ENCODE results near the gene TMCO6.
"Not testable (repeated sequence)": the region's sequence is repeated elsewhere in the genome, so short reads cannot be mapped to it uniquely, and the experiment has no call there.

TMCO6 gene

DNA sequence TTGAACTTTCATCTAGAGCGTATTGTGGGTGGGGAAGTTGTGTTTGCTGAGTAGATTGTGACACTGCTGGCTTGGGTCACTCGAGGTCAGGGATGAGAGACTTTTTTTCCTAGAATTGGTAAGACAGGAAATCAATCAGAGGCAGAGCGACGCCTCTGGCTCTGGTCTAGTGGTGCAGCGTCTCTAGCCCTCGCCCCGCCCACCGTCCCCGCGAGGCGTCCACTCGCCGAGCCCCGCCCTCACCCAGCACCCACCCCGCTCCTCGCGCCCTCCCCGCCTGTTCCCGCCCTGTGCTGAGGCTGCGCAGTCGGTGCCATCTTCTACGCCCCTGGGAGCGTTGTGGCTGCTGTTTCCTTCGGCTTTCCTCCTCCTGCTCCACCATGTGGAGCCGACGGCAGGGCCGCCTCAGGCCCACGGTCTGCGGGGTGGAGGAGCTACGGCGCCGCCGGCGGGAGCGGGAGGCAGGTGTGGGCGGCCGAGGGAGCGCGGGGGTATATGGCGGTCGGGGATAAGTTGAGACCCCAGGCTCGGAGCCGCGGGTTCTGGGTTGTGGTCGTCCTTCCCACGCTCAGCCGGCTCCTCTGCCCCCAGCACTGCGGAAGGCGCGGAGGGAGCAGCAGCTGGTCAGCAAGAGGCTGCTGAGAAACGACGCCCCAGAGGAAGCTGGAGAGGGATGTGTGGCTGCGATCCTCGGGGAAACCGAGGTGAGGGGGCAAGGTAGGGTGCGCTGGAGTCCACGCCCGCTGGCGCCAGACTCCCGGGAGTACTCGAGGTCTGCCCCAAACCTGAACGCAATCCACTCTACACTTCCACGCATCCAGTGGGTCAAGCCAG is at the start of gene TMCO6:
Gene TMCO6, plus strand, starts transcription at position 304 of the 834 bp plus-strand sequence. Its CDS starts 77 bp downstream, at position 381.
- DNase-seq: peak; percentile 96 to 97

DNA sequence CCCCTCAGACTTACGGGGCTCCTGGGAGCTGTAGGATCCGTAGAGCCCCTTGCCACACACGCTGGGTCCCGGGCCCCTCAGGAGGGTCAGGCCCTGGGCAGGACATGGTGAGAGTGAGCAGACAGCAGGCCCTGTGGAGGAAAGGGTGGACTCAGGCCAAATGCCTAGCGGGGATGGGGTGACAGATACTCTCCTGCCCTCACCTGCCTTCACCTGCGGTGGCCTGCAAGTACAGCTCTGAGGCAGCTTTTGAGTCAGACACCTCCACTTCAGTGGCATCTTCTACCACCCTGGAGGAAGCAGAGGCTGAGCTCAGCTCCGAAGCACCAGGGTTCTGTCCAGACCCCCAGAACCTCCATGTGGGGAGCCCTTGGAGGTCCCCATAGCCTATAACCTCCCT is 48.4 kb upstream of the TMCO6 start:
- no peak for DNase-seq

DNA sequence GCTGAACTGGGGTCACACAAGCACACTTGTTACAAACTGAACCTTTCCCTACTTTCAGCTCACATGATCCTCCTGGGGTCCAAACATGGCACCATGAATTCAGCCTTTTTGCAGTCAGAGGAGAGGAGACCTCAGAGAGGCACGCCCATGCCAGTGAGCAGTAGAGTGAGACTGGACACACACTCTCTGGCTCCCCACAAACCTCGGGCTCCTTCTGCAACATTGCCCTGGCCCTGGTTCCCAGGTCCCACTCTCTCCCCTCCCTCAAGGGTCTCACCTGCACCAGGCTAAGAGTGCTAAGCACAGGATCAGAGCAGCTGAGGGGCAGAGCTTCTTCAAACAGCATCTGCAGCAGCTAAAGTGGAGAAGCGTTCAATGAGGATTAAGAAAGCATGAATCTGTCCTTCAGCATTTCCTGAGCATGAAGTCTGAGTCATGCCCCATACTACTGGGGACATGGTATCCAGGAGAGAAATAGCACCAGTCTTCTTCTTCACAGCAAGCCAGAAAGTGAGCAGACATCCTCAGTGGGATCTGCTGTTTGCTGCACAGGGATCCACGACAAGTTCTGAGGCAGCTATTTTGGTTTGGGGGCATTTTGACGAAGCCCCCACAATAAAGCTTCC is 47.4 kb upstream of the TMCO6 start:
- DNase-seq: peak in 1 of 2 experiments; percentile 14

GRCh38 chr5:140593070-140593469 is 46.2 kb upstream of the TMCO6 start:
- not testable (repeated sequence) for DNase-seq

DNA sequence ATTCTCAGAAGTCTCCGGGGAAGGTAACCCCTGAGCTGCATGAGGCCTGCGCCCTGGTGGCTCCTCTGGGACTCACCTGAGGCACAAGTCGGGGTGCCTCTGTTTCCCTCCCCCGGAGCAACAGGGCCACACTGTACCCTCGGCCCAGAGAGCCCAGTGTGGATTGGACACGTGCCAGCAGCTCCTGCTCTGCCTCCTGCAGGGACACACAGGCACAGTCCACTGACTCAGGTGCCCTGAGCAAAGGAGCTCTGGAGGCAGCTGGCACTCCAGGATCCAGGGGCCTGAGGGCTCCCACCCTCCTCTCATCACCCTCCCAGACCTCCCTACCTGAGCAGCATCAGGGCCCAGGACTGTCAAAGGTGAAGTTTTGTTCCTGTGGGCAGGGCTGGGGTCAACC is 45.1 kb upstream of the TMCO6 start:
- DNase-seq: no peak

DNA sequence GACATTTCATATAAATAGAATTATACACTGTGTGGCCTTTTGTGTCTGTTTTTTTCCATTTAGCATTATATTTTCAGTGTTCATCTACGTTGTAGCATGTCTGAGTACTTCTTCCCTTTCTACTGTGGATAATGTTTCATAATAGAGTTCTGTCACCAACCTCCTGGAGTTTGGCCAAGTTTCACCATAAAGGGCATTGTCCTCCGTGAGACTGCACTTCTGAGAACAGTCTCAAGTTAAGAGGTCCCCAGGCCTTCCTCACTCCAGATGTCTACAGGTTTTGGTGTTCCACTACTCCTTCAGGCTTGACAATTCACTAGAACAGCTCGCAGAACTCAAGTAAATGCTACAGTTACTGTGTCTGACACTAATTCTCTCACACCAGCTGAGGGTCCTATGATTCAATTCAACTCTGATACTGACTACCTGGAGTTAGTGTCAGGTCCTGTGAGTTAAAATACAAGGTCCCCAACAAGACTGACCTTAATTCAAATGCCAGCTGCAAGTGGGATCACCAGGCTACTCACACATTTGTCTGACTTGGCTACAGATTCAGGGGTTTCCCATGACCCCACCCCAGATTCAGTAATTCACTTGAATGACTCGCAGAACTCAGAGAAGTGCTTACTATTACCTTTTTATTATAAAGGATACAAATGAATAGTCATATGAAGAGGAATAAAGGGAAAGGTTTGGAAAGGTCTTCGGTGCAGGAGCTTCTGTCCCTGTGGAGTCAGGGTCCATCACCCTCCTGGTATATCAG is 43.5 kb upstream of the TMCO6 start:
- DNase-seq: peak; percentile 92 to 93

DNA sequence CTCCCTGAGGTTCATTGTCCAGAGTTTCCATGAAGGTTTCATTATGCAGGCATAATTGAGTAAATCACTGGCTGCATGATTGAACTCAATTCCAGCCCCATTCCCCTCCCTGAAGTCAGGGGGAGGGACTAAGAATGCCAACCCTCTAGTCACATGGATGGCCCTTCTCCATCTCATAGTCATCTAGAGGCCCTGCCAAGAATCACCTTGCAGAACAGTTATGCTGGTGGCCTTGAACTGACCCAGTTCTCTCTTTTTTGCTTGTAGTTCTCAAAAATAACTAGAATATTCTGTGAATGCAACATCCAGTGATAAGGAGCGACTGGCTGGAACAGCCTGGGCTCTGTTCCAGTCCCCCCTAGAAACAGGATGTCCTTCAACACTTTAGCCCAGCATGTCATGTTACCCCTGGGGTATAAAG is 42.9 kb upstream of the TMCO6 start:
- no peak for DNase-seq

GRCh38 chr5:140598836-140599235 is 40.4 kb upstream of the TMCO6 start:
- no peak for DNase-seq

DNA sequence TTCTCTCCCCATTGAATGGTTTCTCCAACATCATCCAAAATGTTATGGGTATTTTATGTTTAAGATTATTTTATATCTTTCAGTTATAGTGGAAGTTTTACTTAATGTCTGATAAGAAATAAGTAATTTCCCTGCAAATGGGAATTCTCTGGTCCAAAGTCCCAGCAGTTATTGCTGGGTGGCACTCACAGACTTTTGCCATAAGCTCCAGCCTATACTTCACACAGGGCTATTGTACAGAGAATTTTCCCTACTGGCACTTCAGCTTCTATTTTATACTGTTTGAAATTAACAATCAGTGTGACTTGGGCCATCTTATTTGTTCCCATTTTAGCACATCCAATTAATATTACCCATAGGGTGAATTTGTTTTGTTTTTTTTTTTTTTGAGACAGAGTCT is 39.2 kb upstream of the TMCO6 start:
- DNase-seq: no peak

DNA sequence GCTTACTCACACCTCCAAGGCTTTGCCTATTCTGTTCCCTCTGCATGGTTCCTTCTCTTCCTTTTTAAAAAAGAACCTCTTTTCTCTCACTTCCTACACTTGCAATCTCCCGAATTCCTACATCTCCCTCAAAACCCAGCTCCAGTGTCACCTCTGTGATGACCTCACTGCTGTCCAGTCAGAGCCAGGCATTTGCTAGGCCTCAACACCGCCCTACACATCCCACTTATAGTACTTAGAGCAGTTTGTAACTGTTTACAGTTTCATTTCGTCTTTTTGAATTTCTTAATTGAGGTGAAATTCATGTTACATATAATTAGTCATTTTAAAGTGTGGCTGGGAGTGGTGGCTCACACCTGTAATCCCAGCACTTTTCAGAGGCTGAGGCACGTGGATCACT is 37.1 kb upstream of the TMCO6 start:
- no peak for DNase-seq

DNA sequence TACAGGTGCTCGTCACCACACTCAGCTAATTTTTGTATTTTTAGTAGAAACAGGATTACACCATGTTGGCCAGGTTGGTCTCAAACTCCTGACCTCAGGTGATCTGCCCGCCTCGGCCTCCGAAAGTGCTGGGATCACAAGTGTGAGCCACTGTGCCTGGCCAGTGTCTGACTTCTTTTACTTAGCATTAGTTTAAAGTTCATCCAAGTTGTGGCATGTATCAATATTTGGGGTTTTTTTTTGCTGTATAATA is 35.9 kb upstream of the TMCO6 start:
- DNase-seq: not testable (repeated sequence)

DNA sequence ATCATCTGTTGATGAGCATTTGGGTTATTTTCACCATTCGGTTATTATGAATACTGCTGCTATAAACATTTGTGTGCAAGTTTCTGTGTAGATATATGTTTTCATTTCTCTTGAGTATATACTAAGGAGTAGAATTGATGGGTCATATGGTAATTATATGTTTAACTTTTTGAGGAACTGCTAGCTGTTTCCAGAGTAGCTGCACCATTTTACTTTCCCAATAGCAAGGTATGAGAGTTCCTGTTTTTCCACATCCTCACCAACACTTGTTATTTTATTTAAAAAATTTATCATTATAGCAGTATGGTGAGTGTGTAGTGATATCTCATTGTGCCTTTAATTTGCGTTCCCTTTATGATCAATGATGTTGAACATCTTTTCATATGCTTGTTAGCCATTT is 35.5 kb upstream of the TMCO6 start:
- DNase-seq: peak in 1 of 2 experiments; percentile 15

- no peak for DNase-seq
These were observed 33.4 kb upstream of the TMCO6 start for GRCh38 chr5:140605879-140606278.

DNA sequence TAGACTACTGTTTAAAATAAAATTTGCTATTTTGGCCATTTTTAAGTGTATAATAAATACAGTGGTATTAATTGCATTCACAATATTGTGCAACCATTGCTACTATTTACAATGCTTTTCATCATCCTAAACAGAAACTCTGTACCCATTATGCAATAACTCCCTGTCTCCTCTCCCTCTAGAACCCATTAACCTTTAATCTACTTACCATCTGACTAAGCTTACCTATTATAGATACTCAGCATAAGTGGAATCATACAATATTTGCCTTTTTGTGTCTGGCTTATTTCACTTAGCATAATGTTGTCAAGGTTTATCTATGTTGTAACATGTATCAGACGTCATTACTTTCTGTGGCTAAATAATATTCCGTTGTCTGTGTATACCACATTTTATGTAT is 32.2 kb upstream of the TMCO6 start:
- DNase-seq: peak; percentile 18 to 41

GRCh38 chr5:140608722-140609121 is 30.5 kb upstream of the TMCO6 start:
- peak; percentile 44 to 49 for DNase-seq

DNA sequence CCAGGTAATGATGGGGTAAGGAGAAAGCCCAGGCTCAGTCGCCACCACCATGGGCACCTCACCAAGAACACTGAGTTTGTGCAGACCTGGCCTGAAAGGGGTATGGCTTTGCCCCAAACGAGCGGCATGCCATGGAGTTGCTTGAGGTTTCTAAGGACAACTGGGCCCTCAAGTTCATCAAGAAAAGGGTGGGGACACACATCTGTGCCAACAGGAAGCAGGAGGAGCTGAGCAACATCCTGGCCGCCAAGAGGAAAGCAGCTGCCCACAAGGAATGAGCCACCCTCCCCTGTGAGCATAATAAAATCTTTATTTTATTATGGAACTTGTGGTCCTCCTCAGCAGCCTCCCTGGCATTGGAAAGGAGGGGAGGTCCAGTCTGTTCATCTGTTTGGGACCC is 30.1 kb upstream of the TMCO6 start:
- DNase-seq: peak in 1 of 2 experiments; percentile 2

GRCh38 chr5:140611020-140611521 is 28.2 kb upstream of the TMCO6 start:
- no peak for DNase-seq

DNA sequence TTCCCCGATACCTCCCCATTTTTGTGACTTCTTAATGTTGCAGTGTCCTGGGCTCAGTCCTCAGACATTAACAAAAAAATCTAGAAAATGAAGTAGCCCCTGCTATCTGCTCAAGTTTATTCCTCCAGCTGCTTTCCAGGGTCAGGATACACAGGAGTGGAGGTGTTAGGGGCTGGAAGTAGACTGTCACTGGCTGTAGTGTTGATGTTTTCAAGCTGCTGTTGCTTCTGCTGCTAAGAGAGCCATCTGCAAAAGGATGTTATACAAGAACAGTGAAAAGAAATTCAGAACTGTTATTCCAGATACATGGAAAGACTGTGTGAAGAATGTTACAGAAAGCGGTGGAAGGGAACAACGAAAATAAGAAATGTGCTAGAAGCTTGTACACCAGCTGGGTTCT is 16.9 kb upstream of the TMCO6 start:
- DNase-seq: no peak

- DNase-seq: not testable (repeated sequence)
These were observed 16.2 kb upstream of the TMCO6 start for GRCh38 chr5:140623061-140623460.

- DNase-seq: not testable (repeated sequence)
These were observed 14.4 kb upstream of the TMCO6 start for GRCh38 chr5:140624886-140625285.

GRCh38 chr5:140627972-140628371 is 11.3 kb upstream of the TMCO6 start:
- DNase-seq: no peak

- DNase-seq: no peak
These were observed 10.5 kb upstream of the TMCO6 start for GRCh38 chr5:140628711-140629110.

GRCh38 chr5:140630292-140631035 is 8.8 kb upstream of the TMCO6 start:
- no peak for DNase-seq

All from AML-193 (cell line).